H1 (cell line): ENCODE results near the gene KCNJ5. TPM values are rescaled to one million over a fixed set of nuclear protein-coding genes. Genes with fewer than 3 reads are reported as not detected.

ENCODE experiments used
- EZH2 ChIP-seq: fragments of 200-600 bp; sonication (generic); IDR thresholded peaks from 2 replicates; pipeline ENCODE4 v1.7.1; 2012; ENCODE audit warnings: low read depth, mild to moderate bottlenecking, moderate library complexity, low read length, inconsistent platforms; ENCODE audit not compliant: severe bottlenecking
- SP4 ChIP-seq: IDR thresholded peaks from 2 replicates; pipeline ENCODE4 v1.6.1; 2012; ENCODE audit warnings: low read length, inconsistent platforms
- TAF1 ChIP-seq: IDR thresholded peaks from 2 replicates; pipeline ENCODE4 v1.6.1; 2011; ENCODE audit warnings: mild to moderate bottlenecking, low read depth, low read length
- polyA plus RNA-seq, 7 experiments: library from polyadenylated mRNA; depleted of rRNA in 3 of 7; stranded (reverse) in 5 of 7; unstranded in 2 of 7; fragments of >200 nt in 5 of 7; fragments of 200-250 nt in 2 of 7; gene quantifications; 1 replicate in 5 of 7; 2 replicates in 1 of 7; 4 replicates in 1 of 7; pipeline versions ENCODE4 v1.2.1 to v1.2.3, GENCODE V29; 2011 to 2013; ENCODE audit warnings: missing spikeins in 2 of 7, mixed read lengths in 2 of 7
- total RNA-seq: library from RNA; stranded (reverse); fragmentation: NEBNext Ultra II Directional; extraction: Animal tissue kit (Norgen Biotek cat#: 25700); gene quantifications from 2 replicates; pipeline ENCODE4 v1.2.1, GENCODE V29; 2021

Gene KCNJ5
- total and polyA plus RNA-seq, 2 of the 8 experiments (the other 6 are each of a cell fraction or from before 2014, with no cell fraction given), result 0.05 TPM; not detected in 1

DNA sequence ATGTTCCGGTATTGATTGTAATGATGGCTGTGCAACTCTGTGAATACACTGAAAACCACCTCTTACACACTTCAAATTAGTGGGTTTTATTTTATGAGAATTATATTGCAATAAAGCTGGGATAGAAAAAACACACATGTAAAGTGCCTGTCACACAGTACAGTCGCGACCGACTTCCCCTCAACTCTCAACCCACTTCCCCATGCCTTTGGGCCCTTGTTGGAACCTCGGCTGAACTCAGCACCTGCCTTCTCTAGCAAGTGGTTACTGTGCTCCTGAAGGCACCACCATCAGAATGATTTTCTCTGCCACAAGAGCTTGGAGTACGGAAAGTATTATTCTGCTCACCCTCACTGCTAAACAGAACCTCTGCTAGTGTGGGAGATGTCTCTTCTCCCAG is 37.6 kb upstream of the KCNJ5 start (continued):
- no peak for TF ChIP-seq TAF1
- no peak for TF ChIP-seq SP4
- no peak for TF ChIP-seq EZH2
